NCI-H446 treated with DMSO at 0.1 percent for 48 hours (cell line): Measurements from ENCODE around the gene AJM1.
"Not testable (repeated sequence)": the region's sequence is repeated elsewhere in the genome, so short reads cannot be mapped to it uniquely, and the experiment has no call there.

Experiments
- DNase-seq: peaks from one replicate; lab custom pipeline; 2025; lab: John Stamatoyannopoulos, UW

Gene AJM1

DNA sequence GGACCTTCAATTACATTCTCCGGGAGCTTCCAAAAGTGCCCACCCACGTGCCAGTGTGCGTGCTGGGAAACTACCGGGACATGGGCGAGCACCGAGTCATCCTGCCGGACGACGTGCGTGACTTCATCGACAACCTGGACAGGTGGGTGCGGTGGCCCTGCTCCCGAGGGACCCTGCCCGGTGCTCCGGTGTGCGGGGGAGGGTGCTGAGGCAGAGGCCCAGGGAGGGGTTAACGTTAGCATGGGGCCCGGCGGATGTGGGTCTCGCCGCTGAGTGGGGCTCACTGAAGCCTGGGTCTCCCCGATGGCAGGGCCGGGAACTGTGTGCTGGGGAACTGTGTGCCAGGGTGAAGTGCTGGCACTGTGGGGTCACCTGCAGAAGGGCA, 10.6 kb upstream of the AJM1 start:
- no peak for DNase-seq

DNA sequence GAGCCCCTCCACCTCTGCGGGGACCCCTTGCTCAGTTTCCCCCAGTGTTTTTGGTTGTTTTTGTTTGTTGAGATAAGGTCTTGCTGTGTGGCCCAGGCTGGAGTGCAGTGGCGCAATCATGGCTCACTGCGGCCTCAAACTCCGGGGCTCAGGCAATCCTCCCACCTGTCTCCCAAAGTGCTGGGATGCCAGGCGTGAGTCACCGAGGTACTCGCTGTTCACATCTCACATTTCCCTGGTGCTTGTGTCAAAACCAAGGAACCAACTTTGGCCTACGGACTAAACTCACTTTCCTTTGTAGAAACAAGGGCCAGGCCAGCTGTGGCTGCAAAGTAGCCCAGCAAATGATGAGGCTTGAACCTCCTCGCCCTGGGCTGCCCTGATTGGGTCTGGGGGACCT, 9.7 kb upstream of the AJM1 start:
- no peak for DNase-seq

DNA sequence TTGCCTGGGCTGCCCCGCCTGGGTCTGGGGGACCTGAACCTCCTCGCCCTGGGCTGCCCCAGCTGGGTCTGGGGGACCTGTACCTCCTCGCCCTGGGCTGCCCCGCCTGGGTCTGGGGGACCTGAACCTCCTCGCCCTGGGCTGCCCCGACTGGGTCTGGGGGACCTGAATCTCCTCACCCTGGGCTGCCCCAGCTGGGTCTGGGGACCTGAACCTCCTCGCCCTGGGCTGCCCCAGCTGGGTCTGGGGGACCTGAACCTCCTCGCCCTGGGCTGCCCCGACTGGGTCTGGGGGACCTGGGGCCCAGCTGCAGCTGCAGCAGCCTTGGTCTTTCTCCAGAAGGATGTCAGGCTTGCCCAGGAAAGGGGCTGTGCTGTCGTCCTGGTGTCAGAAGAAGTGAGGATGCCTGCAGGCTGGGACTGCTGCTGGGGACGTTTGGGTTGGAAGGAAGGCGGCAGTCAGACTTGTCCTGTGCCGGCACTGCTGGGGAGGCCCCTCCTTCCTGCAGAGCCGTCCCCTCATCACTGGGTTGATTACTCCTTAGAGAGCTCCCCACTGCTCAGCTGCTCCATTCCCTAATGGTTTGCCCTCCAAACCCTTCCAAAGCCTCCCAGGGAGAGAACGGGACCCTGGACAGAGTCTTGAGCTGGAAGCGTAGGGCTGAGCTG, 8.8 kb upstream of the AJM1 start:
- not testable (repeated sequence) for DNase-seq

DNA sequence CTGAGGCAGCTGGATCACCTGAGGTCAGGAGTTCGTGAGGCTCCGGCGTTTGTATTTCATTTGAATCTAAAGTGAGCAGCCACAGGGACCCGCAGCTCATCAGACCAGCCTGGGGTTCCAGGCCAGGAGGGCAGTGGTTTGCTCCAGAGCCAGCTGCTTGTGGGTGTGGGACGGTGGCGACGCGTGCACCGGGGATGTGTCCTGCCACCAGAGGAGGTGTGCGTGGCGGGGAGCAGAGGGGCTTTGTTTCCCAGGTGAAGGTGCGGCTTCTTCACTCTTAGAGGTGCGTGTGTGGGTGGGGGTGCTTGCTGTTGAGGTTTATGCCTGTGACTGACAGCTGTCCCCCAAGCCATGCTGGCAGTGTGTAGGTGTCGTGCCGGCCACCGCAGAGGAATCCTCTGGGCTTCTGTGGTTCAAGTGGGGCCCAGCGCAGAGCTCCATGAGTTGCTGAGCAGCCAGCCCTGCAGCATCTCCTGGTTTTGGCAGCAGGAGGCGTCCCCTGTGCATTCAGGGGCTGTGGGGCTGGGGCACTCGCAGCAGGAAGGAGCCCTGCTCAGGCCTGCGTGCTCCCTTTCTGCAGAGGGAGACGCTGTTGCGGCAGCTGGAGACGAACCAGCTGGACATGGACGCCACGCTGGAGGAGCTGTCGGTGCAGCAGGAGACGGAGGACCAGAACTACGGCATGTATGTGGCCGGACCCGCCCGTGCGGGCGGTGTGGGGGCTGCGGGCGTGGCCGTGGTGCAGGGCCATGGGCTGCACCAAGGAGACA, 6.9 kb upstream of the AJM1 start:
- DNase-seq: no peak

DNA sequence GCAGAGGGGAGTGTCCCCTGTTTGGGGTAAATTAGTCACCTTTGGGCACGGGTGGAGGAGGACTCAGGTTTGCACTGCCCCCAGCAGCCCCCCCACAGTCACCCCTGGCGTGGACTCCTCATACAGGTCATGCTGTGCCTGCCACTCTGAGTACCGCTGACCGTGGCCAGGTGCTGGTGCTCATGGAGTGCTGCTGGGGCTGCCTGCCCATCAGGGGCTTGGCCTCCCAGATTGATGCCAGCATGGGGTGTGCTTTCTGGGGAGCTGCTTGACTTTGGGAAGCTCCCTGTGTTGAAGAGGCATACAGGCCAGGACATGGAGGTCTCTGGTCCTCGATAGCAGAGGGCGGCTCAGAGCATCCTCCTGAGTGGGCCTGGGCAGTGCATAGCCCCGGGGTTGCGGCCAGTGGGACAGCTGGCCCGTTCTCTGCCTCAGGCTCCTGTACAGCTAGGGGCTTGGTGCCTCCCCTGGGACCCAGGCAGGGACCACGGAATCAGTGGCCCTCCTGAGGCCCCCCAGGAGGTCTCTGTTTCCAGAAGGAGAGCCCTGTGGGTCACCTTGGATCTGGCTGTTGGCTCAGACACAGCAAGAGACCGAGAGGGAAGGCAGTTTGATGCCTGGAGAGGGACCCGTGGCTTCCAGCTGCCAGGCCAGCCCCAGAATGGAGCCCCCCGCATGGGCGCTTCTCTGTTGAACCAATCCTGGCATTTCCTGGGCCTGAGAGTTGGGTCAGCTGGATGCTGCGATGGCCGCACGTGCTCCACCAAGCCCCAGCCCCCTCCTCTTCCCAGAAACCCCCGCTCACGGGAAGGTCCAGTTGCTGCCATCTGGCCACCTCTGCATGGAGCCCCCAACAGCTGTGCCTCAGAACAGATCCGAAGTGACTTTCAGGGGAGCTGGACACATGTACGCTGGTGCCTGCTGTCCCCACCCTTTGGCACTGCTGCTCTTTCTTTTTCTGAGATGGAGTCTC, 6.1 kb upstream of the AJM1 start:
- no peak for DNase-seq

DNA sequence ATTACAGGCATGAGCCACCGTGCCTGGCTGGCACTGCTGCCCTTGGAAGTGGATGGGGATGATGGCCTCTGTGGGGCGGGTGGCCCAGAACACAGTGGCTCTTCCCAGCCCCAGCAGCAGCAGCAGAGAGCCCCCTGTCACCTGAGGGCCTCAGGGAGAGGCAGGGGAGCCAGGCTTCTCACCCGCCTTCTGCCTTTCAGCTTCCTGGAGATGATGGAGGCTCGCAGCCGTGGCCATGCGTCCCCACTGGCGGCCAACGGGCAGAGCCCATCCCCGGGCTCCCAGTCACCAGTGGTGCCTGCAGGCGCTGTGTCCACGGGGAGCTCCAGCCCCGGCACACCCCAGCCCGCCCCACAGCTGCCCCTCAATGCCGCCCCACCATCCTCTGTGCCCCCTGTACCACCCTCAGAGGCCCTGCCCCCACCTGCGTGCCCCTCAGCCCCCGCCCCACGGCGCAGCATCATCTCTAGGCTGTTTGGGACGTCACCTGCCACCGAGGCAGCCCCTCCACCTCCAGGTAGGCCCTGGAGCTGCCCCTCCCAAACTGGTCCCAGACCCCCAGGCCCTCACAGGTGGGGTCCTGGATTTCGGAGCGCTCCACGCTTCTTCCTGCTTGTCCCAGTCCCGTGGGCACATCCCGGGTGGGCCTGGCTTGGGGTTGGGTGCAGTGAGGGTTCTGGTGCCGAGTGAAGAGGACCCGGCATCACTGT, 5.0 kb upstream of the AJM1 start:
- no peak for DNase-seq

DNA sequence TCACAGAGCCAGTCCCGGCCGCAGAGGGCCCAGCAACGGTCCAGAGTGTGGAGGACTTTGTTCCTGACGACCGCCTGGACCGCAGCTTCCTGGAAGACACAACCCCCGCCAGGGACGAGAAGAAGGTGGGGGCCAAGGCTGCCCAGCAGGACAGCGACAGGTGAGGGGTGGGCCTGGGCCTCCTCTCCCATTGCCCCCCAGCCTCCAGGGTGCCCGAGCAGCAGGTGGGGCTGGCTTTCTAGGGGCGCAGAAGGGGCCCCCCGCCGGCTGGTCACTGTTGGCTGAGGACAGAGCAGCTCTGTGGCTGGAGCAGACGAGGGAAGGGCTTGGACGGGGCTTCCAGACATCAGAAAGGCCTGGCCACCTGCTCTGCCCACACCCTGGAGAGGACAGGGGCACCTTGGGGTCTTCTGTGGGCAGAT, 4.4 kb upstream of the AJM1 start:
- not testable (repeated sequence) for DNase-seq

DNA sequence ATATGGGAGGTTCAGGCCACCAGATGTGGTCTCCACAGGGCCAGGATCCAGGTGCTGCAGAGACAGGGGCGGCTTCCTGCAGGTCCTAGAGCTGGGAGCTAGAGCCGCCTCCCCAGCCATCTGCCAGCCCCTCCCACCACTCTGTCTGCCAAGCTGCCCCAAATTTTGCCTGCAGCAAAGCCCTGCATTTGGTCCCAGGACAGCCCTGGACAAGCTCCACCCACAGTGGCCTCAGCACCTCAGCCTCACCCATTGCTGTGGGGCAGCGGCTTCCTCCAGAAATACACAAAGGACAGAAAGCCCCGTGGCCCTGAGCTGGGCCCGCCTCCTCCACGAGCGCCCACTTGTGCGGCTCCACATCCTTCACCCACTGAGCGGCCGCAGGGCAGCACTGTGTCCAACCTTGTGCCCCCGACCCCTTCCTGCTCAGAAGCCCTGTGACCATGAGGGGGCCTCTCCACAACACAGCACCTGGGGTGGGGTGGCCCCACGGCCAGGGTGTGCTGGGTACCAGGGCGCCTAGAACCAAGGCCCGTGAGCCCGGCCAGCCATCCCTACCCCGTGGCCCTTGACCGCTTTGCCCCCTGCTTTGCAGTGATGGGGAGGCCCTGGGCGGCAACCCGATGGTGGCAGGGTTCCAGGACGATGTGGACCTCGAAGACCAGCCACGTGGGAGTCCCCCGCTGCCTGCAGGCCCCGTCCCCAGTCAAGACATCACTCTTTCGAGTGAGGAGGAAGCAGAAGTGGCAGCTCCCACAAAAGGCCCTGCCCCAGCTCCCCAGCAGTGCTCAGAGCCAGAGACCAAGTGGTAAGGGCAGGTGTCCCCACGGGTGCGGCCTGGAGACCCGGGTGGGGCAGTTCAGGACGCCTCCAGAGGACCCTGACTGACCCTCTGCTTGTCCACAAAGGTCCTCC, 3.7 kb upstream of the AJM1 start:
- no peak for DNase-seq

DNA sequence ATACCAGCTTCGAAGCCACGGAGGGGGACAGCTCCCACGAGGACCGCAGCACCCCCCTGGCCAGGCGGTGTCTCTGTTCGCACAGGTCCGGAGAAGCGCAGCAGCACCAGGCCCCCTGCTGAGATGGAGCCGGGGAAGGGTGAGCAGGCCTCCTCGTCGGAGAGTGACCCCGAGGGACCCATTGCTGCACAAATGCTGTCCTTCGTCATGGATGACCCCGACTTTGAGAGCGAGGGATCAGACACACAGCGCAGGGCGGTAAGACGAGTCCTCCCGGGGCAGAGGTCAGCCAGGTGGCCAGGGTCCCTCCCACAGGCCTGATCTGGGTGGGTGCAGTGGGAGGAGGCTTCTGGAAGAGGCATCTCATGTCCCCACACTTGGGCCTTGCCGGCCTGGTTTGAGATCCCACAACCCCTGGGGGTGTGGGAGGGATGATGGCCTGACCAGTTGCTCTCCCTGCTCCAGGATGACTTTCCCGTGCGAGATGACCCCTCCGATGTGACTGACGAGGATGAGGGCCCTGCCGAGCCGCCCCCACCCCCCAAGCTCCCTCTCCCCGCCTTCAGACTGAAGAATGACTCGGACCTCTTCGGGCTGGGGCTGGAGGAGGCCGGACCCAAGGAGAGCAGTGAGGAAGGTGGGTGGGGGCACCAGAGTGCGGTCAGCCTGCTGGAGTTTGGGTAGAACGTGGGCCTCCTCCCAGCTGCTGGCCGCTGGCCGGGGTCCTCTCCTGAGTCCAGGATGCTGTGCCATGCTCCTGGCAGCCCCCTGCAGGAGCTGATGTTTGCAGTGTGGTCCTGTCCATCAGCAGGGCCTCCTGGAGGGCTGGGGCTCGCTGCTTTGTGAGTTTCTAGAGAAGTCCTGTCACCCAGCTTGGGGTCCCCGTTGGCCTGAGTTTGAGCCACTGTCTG, 2.8 kb upstream of the AJM1 start:
- DNase-seq: no peak

DNA sequence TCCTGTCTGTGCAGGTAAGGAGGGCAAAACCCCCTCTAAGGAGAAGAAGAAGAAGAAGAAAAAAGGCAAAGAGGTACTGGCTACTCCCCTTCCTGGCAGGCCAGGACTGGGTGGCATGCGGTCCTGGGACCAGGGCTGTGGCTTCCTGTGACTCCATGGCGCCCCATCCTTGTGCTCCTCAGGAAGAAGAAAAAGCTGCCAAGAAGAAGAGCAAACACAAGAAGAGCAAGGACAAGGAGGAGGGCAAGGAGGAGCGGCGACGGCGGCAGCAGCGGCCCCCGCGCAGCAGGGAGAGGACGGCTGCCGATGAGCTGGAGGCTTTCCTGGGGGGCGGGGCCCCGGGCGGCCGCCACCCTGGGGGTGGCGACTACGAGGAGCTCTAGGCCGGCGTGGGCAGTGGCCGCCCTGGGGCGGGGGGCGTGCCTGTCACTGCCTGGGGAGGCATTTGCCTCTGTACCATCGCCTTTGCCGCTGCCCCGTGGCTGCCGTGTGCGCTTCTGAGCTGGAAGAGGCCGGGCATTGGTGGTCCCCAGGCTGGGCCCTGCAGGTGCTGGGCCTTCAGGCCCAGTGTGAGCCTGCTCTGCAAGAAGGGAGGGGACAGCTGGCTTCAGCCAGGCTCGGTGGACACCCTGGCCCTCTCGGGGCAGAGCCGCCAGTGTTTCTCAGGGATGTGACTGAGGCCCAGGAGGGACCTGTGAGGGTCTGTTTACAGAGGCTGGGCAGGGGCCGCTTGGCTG, 2.0 kb upstream of the AJM1 start:
- DNase-seq: no peak

DNA sequence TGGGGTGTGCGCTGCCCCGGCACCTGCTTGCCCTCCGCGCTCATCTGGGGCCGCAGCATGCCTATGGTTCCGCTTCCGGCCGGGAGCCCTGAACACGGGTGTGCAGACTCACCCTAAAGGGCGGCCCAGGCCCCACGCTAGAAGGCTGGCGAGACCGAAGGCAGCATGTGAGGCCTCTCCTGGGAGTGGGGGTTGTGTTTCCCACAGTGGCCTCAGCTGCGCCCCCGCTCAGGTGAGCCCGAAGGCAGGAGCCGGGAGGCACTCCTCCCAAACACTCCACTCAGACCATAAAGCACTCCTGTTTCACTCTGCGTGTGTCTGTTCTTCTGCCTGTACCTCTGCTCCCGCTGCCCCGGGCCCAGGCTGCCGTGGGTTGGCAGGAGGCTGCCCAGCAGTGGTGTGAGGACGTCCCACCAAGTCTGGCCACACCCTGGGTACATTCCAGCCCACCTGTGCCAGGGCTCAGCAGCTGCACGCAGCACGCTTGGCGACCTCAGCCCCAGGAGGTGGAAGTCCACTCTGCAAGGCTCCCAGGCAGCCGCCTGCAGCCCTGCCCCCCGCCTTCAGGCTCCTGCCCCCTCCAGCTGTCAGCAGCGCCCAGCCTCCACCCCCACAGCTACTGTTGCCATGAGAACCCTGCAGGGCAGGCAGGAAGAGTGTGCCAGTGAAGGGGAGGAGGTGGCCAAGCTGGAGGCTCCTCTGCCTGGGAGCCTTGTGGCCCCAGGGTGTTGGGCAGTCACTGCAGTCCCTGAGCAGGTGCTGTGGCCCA, 1.2 kb upstream of the AJM1 start:
- peak; percentile 18 for DNase-seq

DNA sequence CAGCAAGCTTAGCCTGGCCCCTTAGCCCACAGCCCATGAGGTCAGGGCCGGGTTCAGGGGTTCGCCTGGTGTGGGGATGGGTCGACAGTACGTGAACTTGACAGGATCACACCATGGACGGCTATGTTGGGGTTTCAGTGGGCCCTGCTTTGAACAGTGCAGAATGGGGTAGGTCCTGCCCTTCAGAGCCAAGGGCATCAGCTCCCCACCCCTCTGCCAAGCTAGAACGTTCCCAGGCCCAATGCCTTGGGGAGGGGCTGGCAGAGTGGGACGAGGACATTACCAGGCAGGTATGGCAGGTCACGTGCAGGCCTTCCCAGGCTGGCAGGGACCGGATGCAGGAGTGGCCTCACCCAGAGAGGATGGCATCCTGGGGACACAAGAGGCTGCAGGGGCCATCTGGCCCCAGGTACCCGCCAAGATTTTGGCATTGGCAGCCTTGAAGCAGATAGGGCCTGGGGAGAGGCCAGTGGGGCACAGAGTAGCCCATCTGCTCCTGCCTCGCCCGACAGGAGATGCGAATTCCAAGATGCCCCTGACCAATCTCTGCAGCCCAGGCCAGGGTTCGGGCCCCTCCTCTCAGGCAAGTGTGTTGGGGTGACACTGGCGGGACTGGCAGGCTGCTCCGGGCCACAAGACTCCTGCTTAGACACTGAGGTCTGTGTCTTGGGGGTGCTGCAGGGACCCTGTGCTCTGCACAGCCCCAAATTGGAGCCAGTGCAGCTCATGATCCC, 465 bp upstream of the AJM1 start:
- DNase-seq: not testable (repeated sequence)

DNA sequence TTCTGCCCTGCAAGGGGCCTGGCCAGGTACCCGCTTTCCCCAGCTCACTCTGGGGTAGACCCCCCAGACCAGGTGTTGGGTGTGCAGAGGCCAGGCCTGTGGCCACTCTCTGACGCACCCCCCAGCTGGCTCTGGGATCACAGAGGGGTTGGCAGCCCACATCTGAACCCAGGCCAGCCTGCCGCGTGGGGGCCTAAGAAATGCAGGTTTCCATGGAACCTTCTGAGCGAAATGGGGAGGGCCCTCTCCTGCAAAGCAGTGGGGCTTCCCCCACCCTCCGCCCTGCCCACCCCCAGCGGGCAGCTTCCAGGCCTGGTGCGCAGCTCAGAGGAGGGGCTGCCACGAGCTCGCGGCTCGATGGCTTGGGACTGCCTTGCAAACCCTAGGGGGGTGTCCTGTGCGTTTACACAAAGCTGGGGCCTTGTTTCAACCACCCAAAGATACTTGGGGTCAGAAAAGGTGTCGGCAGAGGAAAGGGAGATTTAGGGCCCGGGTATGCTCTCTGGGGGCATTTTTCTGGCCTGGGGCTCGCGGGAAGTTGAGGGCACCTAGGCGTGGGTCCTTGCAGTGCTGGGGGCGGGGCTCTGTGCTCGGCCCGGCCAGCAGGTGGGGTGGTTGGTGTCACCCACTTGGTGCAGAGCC, 1.0 kb downstream of the AJM1 start:
- DNase-seq: not testable (repeated sequence)

DNA sequence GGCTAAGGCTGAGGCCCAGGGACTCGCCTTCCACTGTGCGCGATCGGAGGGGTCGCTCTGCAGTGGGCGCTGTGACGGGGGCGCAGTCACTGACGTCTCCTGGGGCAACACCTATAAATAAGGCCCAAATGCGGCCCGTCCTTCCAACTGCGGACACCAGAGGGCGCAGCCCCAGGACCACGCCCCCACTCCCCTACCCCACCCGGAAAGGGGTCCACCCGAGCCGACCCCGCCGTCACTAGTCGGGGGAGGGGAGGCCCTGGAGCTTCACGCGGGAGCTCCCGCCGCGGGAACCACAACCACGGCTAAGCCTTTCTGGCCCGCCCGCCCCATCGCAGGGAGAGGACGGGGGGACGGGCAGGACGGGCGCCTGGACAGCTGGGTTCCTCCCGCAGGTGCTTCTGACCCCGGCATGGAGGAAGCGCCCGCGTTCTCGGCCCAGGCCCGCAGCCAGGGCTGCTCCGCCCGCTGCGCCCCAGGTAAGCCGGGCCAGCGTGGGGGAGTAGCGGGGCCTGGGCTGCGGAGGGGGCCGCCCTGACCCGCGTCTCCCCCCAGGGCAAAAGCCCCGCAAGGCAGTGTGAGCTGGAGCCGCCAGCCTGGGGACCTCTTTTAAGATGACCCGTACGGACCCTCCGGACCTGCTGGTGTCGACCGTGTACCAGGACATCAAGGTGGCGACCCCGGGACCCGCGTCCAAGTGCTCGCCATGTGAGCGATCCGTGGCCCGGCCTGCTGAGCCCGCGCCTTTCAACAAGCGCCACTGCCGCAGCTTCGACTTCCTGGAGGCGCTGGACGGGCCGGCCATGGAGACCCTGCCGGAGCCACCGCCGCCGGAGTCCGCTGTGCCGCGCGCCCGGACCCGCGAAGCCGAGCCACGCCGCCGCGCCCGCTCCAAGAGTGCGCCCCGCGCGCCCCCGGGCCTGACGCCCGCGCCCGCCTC, 1.8 kb downstream of the AJM1 start:
- DNase-seq: not testable (repeated sequence)

DNA sequence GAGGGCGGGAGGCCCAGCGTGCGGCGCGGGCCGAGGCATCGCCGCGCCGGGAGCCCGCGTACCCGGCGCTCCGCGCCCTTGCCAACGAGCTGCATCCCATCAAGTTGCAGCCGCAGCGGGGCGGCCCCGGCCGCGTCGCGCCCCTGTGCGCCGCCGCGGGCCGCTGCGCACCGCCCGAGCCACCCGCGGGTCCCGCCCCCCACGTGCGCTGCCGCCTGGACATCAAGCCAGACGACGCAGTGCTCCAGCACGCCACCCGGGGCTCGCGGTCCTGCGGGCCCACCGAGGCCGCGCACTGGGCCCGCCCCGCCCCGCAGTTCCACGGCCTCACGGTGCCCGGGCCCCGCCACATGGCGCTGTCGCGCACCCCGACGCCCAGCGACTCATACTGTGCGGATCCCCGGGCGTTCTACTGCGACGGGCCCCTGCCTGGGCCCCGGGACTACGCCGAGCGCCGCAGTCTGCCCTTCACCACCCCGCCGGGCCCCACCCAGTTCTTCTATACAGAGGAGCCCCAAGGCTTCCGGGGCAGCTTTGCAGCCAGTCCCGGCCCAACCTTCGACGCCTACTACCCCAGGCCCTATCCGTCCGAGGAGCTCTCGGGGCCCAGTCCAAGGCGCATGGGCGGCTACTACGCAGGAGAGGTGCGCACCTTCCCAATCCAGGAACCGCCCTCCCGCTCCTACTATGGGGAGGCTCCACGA, 2.6 kb downstream of the AJM1 start:
- DNase-seq: no peak
